ENCODE measurements around the gene MDM2. TPM values are rescaled to one million over a fixed set of nuclear protein-coding genes. Genes with fewer than 3 reads are reported as not detected.
"Not testable (repeated sequence)": the region's sequence is repeated elsewhere in the genome, so short reads cannot be mapped to it uniquely, and the experiment has no call there.

MDM2 gene
- total RNA-seq, 2 experiments from 2014 or later = 156 to 169 TPM

DNA sequence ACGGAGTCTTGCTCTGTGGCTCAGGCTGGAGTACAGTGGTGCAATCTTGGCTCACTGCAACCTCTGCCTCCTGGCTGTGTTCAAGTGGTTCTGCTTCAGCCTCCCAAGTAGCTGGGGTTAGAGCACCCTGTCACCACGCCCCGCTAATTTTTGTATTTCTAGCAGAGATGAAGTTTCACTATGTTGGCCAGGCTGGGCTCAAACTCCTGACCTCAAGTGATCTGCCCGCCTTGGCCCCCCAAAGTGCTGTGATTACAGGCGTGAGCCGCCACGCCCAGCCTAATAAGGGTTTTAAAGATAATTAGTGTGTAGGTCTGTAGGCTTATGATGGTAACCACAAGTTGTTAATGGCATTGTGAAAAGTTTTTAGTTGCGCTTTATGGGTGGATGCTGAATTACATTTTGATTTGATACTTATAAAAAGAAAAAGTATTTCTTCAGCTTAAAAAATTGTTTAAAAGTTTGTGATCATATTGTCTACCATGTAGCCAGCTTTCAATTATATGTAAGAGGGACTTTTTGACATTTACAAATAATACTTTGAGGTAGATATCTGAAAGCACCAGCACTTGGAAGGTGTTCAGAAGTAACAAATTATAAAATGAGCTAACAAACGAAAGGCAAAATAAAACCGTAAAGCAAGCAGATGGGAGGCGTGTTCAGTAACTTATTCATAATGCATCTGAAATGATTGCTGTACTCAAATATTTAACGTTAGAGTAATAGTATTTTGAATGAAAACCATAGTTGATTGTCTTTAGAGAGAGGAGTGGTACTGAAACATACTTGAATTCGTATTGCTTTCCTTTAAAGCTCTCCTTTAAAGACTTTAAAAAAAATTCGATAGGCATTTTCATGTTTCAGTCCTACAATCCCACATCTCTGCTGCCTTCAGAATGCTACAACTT, 37.1 kb downstream of the MDM2 start:
- Mint-ChIP-seq H3K36me3 (peaks cover 17% of the 10 kb centered on the region), H3K27me3 (no peaks in the 10 kb centered on the region), H3K27ac (no peak overlapping the region), H3K4me3 (no peak overlapping the region), H3K9me3 (no peaks in the 10 kb centered on the region), H3K4me1 (peaks cover 2% of the 10 kb centered on the region)
- DNase-seq (no peak), ATAC-seq (ENCODE audit: low read depth) (no peak)
- POLR2A ChIA-PET = interaction anchor here (0.5 to 0.6 kb wide), 2 partner anchors 15 to 48 kb away, joined by 3 to 4 read pairs; no protein-coding TSS in a partner anchor

DNA sequence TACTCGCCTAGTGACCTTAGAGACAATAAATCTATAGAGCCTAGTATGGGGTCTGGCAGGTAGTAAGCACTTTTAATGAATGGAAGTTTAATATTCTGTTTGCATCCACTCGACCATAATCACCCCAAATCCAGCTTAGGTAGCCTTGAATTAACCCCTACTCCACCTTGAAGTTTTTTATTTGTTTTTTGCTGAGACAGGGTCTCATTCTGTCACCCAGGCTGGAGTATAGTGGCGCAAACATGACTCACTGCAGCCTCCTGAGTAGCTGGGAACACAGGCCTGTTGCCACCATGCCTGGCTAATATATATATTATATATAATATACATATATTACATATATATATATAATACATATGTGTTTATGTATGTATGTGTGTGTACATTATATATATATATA, 38.8 kb downstream of the MDM2 start:
- H3K27ac Mint-ChIP-seq = no peak overlapping the region
- H3K9me3 Mint-ChIP-seq = no peaks in the 10 kb centered on the region
- peaks cover 2% of the 10 kb centered on the region for H3K4me1 Mint-ChIP-seq
- no peak for DNase-seq
- H3K27me3 Mint-ChIP-seq = no peaks in the 10 kb centered on the region
- no peak for ATAC-seq (ENCODE audit: low read depth)
- H3K4me3 Mint-ChIP-seq = no peak overlapping the region
- POLR2A ChIA-PET = no interaction called here
- peaks cover 13% of the 10 kb centered on the region for H3K36me3 Mint-ChIP-seq

- no peaks in the 10 kb centered on the region for H3K9me3 Mint-ChIP-seq
- ATAC-seq (ENCODE audit: low read depth) (no peak), DNase-seq (no peak)
- POLR2A ChIA-PET = no interaction called here
- H3K27ac Mint-ChIP-seq = no peak overlapping the region
- H3K36me3 Mint-ChIP-seq = no peaks in the 10 kb centered on the region
- H3K4me1 Mint-ChIP-seq = no peaks in the 10 kb centered on the region
- H3K4me3 Mint-ChIP-seq = no peak overlapping the region
- H3K27me3 Mint-ChIP-seq = peaks cover 5% of the 10 kb centered on the region
Observed at GRCh38 chr12:68850390-68850789, 42.4 kb downstream of the MDM2 start.

GRCh38 chr12:68851592-68852306, 43.8 kb downstream of the MDM2 start:
- H3K27ac Mint-ChIP-seq = no peak overlapping the region
- H3K4me1 Mint-ChIP-seq = no peaks in the 10 kb centered on the region
- H3K4me3 Mint-ChIP-seq = no peak overlapping the region
- ATAC-seq (ENCODE audit: low read depth) = no peak
- no peaks in the 10 kb centered on the region for H3K36me3 Mint-ChIP-seq
- H3K27me3 Mint-ChIP-seq = peaks cover 5% of the 10 kb centered on the region
- DNase-seq = no peak
- H3K9me3 Mint-ChIP-seq = no peaks in the 10 kb centered on the region
- POLR2A ChIA-PET = no interaction called here

DNA sequence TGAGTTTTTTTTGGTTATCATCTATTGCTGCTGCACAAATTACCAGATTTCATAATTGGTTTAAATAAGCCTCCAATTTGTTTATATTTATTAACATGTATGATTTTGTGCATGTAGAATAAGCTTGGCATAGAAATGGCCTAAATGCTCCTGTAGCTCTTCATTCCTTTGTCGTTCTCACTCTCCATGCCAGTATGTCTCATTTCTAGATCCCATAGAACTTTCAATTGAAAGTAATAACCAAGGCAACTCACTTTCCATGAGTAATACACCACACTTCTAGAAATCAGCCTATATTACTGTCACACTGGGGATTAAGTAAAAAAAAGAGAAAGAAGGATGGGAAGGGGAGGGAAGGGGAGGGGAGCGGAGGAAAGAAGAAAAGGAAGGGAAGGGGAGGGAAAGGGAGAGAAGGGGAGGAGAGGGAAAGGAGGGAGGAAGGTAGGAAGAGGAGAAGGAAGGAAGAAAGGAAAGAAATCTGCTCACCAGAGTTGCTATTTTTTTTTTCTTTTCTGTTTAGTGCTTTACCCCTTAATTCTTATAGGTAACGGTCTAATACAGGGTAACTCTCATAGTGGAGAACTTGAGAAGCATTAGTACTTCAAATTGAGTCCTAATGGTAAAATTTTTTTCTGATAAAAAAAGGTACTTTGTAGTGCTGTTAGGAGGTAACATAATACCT, 45.6 kb downstream of the MDM2 start:
- H3K27me3 Mint-ChIP-seq = peaks cover 9% of the 10 kb centered on the region
- no peak overlapping the region for H3K4me3 Mint-ChIP-seq
- no peaks in the 10 kb centered on the region for H3K9me3 Mint-ChIP-seq
- no peak overlapping the region for H3K27ac Mint-ChIP-seq
- no peaks in the 10 kb centered on the region for H3K4me1 Mint-ChIP-seq
- DNase-seq (no peak), ATAC-seq (ENCODE audit: low read depth) (no peak)
- POLR2A ChIA-PET = no interaction called here
- H3K36me3 Mint-ChIP-seq = no peaks in the 10 kb centered on the region

GRCh38 chr12:68854078-68854468, 46.1 kb downstream of the MDM2 start:
- no peaks in the 10 kb centered on the region for H3K4me1 Mint-ChIP-seq
- ATAC-seq (ENCODE audit: low read depth) = no peak
- POLR2A ChIA-PET = no interaction called here
- H3K9me3 Mint-ChIP-seq = no peaks in the 10 kb centered on the region
- no peak overlapping the region for H3K27ac Mint-ChIP-seq
- H3K4me3 Mint-ChIP-seq = no peak overlapping the region
- no peak for DNase-seq
- no peaks in the 10 kb centered on the region for H3K36me3 Mint-ChIP-seq
- peaks cover 9% of the 10 kb centered on the region for H3K27me3 Mint-ChIP-seq

- Mint-ChIP-seq H3K4me3 (no peak overlapping the region), H3K4me1 (no peaks in the 10 kb centered on the region), H3K9me3 (no peaks in the 10 kb centered on the region), H3K27ac (no peak overlapping the region), H3K27me3 (peaks cover 9% of the 10 kb centered on the region), H3K36me3 (no peaks in the 10 kb centered on the region)
- POLR2A ChIA-PET = no interaction called here
- DNase-seq = no peak
- ATAC-seq (ENCODE audit: low read depth) = no peak
Observed at GRCh38 chr12:68854554-68854953, 46.6 kb downstream of the MDM2 start.

- Mint-ChIP-seq H3K27ac (no peak overlapping the region), H3K9me3 (no peaks in the 10 kb centered on the region), H3K27me3 (peaks cover 9% of the 10 kb centered on the region), H3K4me1 (no peaks in the 10 kb centered on the region), H3K4me3 (no peak overlapping the region), H3K36me3 (no peaks in the 10 kb centered on the region)
- ATAC-seq (ENCODE audit: low read depth) = no peak
- POLR2A ChIA-PET = no interaction called here
- DNase-seq = no peak
Observed at GRCh38 chr12:68855111-68855510, 47.1 kb downstream of the MDM2 start.

DNA sequence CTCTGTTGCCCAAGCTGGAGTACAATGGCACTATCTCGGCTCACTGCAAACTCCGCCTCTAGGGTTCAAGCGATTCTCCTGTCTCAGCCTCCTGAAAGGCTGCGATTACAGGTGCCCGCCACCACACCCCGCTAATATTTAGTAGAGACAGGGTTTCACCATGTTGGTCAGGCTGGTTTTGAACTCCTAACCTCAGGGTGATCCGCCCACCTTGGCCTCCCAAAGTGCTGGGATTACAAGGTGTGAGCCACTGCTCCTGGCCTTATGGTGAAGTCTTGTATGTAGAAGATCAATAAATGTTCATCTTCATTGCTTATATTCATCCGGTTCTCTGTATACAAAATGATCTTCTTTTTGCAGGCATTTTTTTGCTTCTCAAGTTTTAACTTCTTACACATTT, 47.8 kb downstream of the MDM2 start:
- H3K9me3 Mint-ChIP-seq = no peaks in the 10 kb centered on the region
- ATAC-seq (ENCODE audit: low read depth) = no peak
- POLR2A ChIA-PET = no interaction called here
- no peak overlapping the region for H3K27ac Mint-ChIP-seq
- H3K4me3 Mint-ChIP-seq = no peak overlapping the region
- peaks cover 9% of the 10 kb centered on the region for H3K27me3 Mint-ChIP-seq
- DNase-seq = no peak
- no peaks in the 10 kb centered on the region for H3K36me3 Mint-ChIP-seq
- no peaks in the 10 kb centered on the region for H3K4me1 Mint-ChIP-seq

- H3K4me1 Mint-ChIP-seq = no peaks in the 10 kb centered on the region
- no peak overlapping the region for H3K4me3 Mint-ChIP-seq
- POLR2A ChIA-PET = no interaction called here
- no peaks in the 10 kb centered on the region for H3K36me3 Mint-ChIP-seq
- peaks cover 9% of the 10 kb centered on the region for H3K27me3 Mint-ChIP-seq
- DNase-seq (no peak), ATAC-seq (ENCODE audit: low read depth) (no peak)
- no peaks in the 10 kb centered on the region for H3K9me3 Mint-ChIP-seq
- no peak overlapping the region for H3K27ac Mint-ChIP-seq
Observed at GRCh38 chr12:68856510-68856909, 48.5 kb downstream of the MDM2 start.

- H3K9me3 Mint-ChIP-seq = no peaks in the 10 kb centered on the region
- no peak for ATAC-seq (ENCODE audit: low read depth)
Observed at GRCh38 chr12:68861890-68862289, 53.9 kb downstream of the MDM2 start.

DNA sequence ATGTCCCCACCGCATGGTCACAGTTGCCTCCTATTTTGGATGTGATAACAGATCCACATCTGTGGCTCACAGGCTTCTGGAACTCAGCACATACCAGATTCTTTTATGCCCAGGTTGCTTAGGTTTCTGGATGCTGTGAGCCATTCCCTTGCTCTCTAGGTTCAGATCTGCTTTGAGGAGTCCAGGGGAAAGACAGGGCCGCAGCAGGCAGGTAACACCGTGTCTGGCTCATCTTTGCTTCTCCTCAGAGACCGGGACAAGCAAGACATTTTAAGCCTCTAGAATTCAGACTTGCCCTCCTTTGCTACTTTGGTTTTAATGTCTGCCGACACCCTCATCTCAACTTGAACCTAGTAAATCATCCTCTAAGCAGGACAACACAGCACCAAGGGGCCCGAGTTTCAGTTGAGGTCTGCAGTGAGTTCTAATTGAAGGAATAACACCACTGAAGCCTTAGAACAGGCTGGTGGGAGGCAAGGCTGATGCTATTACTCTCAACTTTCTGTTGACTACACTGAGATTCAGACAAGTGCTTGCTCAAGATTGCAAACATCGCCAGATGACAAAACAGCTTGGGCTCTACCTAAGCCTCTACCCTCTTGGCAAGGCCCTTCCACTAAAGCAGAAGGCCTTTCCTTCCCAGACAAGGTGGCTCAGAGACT, 55.3 kb downstream of the MDM2 start:
- no peak for ATAC-seq (ENCODE audit: low read depth)
- Mint-ChIP-seq H3K27me3 (no peaks in the 10 kb centered on the region), H3K9me3 (no peaks in the 10 kb centered on the region), H3K4me3 (no peak overlapping the region), H3K36me3 (no peaks in the 10 kb centered on the region), H3K27ac (no peak overlapping the region), H3K4me1 (no peaks in the 10 kb centered on the region)
- POLR2A ChIA-PET = no interaction called here
- no peak for DNase-seq

More at GRCh38 chr12:68861890-68862289, 53.9 kb downstream of the MDM2 start:
- H3K27ac Mint-ChIP-seq = no peak overlapping the region
- peaks cover 4% of the 10 kb centered on the region for H3K27me3 Mint-ChIP-seq
- H3K4me1 Mint-ChIP-seq = no peaks in the 10 kb centered on the region
- POLR2A ChIA-PET = no interaction called here
- DNase-seq = no peak
- H3K4me3 Mint-ChIP-seq = no peak overlapping the region
- no peaks in the 10 kb centered on the region for H3K36me3 Mint-ChIP-seq

DNA sequence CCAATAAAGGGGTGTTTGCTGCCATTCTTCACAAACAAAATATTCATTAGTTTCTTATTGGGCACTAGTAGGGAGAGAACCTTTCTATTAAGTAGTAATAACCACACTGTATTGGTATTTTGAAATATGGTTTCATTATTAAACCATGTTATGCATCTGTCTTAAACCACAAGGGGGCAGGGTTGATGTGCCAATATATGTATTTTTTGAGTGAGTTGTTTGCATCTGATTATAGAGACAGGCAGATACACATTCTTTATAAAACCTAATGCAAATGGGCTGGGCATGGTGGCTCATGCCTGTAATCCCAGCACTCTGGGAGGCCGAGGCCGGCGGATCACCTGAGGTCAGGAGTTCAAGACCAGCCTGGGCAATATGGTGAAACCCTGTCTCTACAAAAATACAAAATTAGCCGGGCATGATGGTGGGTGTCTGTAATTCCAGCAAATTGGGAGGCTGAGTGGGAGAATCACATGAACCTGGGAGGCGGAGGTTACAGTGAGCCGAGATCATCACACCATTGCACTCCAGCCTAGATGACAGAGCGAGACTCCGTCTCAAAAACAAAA, 56.0 kb downstream of the MDM2 start:
- H3K9me3 Mint-ChIP-seq; H3K36me3 Mint-ChIP-seq; DNase-seq; H3K27ac Mint-ChIP-seq; ATAC-seq (ENCODE audit: low read depth); POLR2A ChIA-PET; H3K4me1 Mint-ChIP-seq; H3K4me3 Mint-ChIP-seq; H3K27me3 Mint-ChIP-seq: not testable (repeated sequence)

All from activated naive CD8-positive, alpha-beta T cell treated with anti-CD3 and anti-CD28 coated beads, Interleukin-2, amount 10 ng/mL, durations not matched to agents 7 days and 5 days (primary cell).